SH-SY5Y (cell line): Measurements from ENCODE around the gene SARDH.

Experiments used
- GATA2 ChIP-seq: IDR thresholded peaks from 2 replicates; pipeline ENCODE4 v1.6.1; 2011; ENCODE audit warnings: mild to moderate bottlenecking, low read depth, low read length
- GATA3 ChIP-seq: IDR thresholded peaks from 2 replicates; pipeline ENCODE4 v1.6.1; 2011; ENCODE audit warnings: low read depth, mild to moderate bottlenecking, low read length, moderate library complexity

Gene SARDH

GRCh38 chr9:133737774-133738639 is at the start of gene SARDH:
TSS of gene SARDH (minus strand) at chr9:133738352. CDS start at chr9:133734173, 4,179 bp downstream.
- TF ChIP-seq GATA2: peak; percentile 41; the same call in 1 of the 2 replicates
- TF ChIP-seq GATA3: no peak

GRCh38 chr9:133787754-133788025 is 49.5 kb upstream of the SARDH start:
- TF ChIP-seq GATA3 (no peak), GATA2 (no peak)

GRCh38 chr9:133786907-133787753 is 49.0 kb upstream of the SARDH start:
- TF ChIP-seq GATA2 (no peak), GATA3 (no peak)

- no peak for TF ChIP-seq GATA3
- no peak for TF ChIP-seq GATA2
These were observed 48.2 kb upstream of the SARDH start for GRCh38 chr9:133786371-133786753.

GRCh38 chr9:133785753-133786370 is 47.7 kb upstream of the SARDH start:
- TF ChIP-seq GATA2: no peak
- no peak for TF ChIP-seq GATA3

- TF ChIP-seq GATA3: no peak
- no peak for TF ChIP-seq GATA2
These were observed 46.8 kb upstream of the SARDH start for GRCh38 chr9:133784731-133785561.

- no peak for TF ChIP-seq GATA3
- no peak for TF ChIP-seq GATA2
These were observed 45.2 kb upstream of the SARDH start for GRCh38 chr9:133783331-133783731.

GRCh38 chr9:133782157-133783130 is 44.3 kb upstream of the SARDH start:
- TF ChIP-seq GATA2 (no peak), GATA3 (no peak)

- no peak for TF ChIP-seq GATA2
- TF ChIP-seq GATA3: no peak
These were observed 43.6 kb upstream of the SARDH start for GRCh38 chr9:133781828-133782135.

- TF ChIP-seq GATA3 (no peak), GATA2 (no peak)
These were observed 43.0 kb upstream of the SARDH start for GRCh38 chr9:133780962-133781827.

- TF ChIP-seq GATA3 (no peak), GATA2 (no peak)
These were observed 42.3 kb upstream of the SARDH start for GRCh38 chr9:133780404-133780945.
